Stomach (tissue), 9 donors: ENCODE measurements around the gene DNAH1. TPM values are rescaled to one million over a fixed set of nuclear protein-coding genes. Genes with fewer than 3 reads are reported as not detected.

Source experiments
- DNase-seq, 2 donors: peaks; one replicate each; pipeline versions ENCODE4 v3.0.0 to v3.0.0-alpha.2; 2013 to 2019
- H3K27ac ChIP-seq, 5 donors: fragments of 200-600 bp in 4 of 5; sonication (generic) in 4 of 5; one replicate each; pipeline ENCODE4 v1.5.1; 2013 to 2019; ENCODE audit warnings: mild to moderate bottlenecking in 1 of 5, moderate library complexity in 1 of 5
- H3K27me3 ChIP-seq, 3 donors: fragments of 200-600 bp; sonication (generic); one replicate each; pipeline ENCODE4 v1.5.1; 2017 to 2019; ENCODE audit warnings: mixed run types in 1 of 3
- H3K36me3 ChIP-seq, 4 donors: fragments of 200-600 bp; sonication (generic); 1 replicate in 3 of 4; 2 replicates in 1 of 4; pipeline ENCODE4 v1.5.1; 2016 to 2019
- H3K4me1 ChIP-seq, 4 donors: fragments of 200-600 bp; sonication (generic); one replicate each; pipeline ENCODE4 v1.5.1; 2016 to 2019
- H3K4me3 ChIP-seq, 4 donors: fragments of 200-600 bp; sonication (generic) in 3 of 4; one replicate each; pipeline ENCODE4 v1.5.1; 2016 to 2019; ENCODE audit warnings: mild to moderate bottlenecking in 1 of 4
- H3K9me3 ChIP-seq, 4 donors: fragments of 200-600 bp; sonication (generic); one replicate each; pipeline ENCODE4 v1.5.1; 2016 to 2019
- CTCF ChIP-seq, 7 experiments: fragments of 450-650 bp in 4 of 7; fragments of 200-600 bp in 3 of 7; sonication (generic) in 3 of 7; IDR thresholded peaks; one replicate each; pipeline ENCODE4 v1.5.1; 2016 to 2019; ENCODE audit warnings: antibody characterized with exemption in 7 of 7, control low read depth in 2 of 7, mild to moderate bottlenecking in 1 of 7
- EP300 ChIP-seq: sonication (generic); formaldehyde crosslinking; IDR thresholded peaks from one replicate; pipeline ENCODE4 v1.6.1; 2017; ENCODE audit warnings: antibody characterized with exemption
- POLR2A ChIP-seq, 4 donors: fragments of 450-650 bp; IDR thresholded peaks; one replicate each; pipeline ENCODE4 v1.6.1; 2016; ENCODE audit warnings: antibody characterized with exemption in 4 of 4, control low read depth in 2 of 4, mild to moderate bottlenecking in 1 of 4, moderate library complexity in 1 of 4
- POLR2AphosphoS5 ChIP-seq, 3 donors: sonication (generic); formaldehyde crosslinking; IDR thresholded peaks; one replicate each; pipeline ENCODE4 v1.6.1; 2016; ENCODE audit warnings: antibody characterized with exemption in 3 of 3
- WGBS, 5 donors: extraction: QIAGEN DNeasy Blood & Tissue Kit in 3 of 5; methylation state at CpG; one replicate each; pipeline versions ENCODE4 v1.1.5 to v1.1.7; 2013 to 2018; 5-methylcytosine and 5-hydroxymethylcytosine counted together
- intact Hi-C: fragments of 100-400 bp; cut with DNase I; formaldehyde crosslinking; loops from one replicate; pipeline ENCODE4 v1.15.1; 2023; ENCODE audit warnings: low total_unique reads
- polyA plus RNA-seq, 3 donors: library from polyadenylated mRNA; stranded (reverse); fragments of 200-250 nt; gene quantifications; one replicate each; pipeline ENCODE4 v1.2.3, GENCODE V29; 2013
- total RNA-seq, 5 donors: library from RNA; depleted of rRNA; stranded (reverse); fragments of >200 nt; gene quantifications; one replicate each; pipeline versions ENCODE4 v1.1.0 to v1.2.3, GENCODE V29; 2014 to 2016
- donor health status: healthy with polysubstance abuse.
- donor health status: Bipolar disorder and iron deficiency.
- donor health status: healthy.

DNAH1 gene
- total and polyA plus RNA-seq, 8 donors: 1.9 to 57.6 (median 8.2) TPM

GRCh38 chr3:52326976-52327375, 10.9 kb downstream of the DNAH1 start:
- Histone ChIP-seq H3K36me3 (peaks cover 0 to 15% (median 5%) of the 10 kb centered on the region in 4 donors), H3K27ac (no peak overlapping the region), H3K9me3 (no peaks in the 10 kb centered on the region), H3K4me3 (no peak overlapping the region), H3K27me3 (no peaks in the 10 kb centered on the region), H3K4me1 (no peaks in the 10 kb centered on the region)
- intact Hi-C loops: no loop called here
- WGBS, 5 donors: 79 to 93% (median 91%) methylated on average over 4 to 6 of the region's 6 CpGs
- no peak for TF ChIP-seq EP300
- TF ChIP-seq POLR2AphosphoS5 (IDR thresholded peaks at IDR 0.05): no peak
- no peak for TF ChIP-seq POLR2A (IDR thresholded peaks at IDR 0.05)
- TF ChIP-seq CTCF (IDR thresholded peaks at IDR 0.05): no peak
- no peak for DNase-seq

- no peaks in the 10 kb centered on the region for H3K4me1 ChIP-seq
- H3K9me3 ChIP-seq: no peaks in the 10 kb centered on the region
- H3K27ac ChIP-seq: no peak overlapping the region
- intact Hi-C loops: no loop called here
- WGBS, 5 donors: 62 to 72% (median 69%) methylated on average over 4 to 5 of the region's 5 CpGs
- DNase-seq: no peak
- TF ChIP-seq EP300: no peak
- TF ChIP-seq POLR2A (IDR thresholded peaks at IDR 0.05): no peak
- TF ChIP-seq CTCF (IDR thresholded peaks at IDR 0.05): no peak
- no peak for TF ChIP-seq POLR2AphosphoS5 (IDR thresholded peaks at IDR 0.05)
- H3K4me3 ChIP-seq: no peak overlapping the region
- no peaks in the 10 kb centered on the region for H3K27me3 ChIP-seq
- H3K36me3 ChIP-seq: peaks cover 0 to 22% (median 11%) of the 10 kb centered on the region in 4 donors
Measured at GRCh38 chr3:52327486-52328290, 11.6 kb downstream of the DNAH1 start.

GRCh38 chr3:52328536-52329080, 12.5 kb downstream of the DNAH1 start:
- Histone ChIP-seq H3K27ac (no peak overlapping the region), H3K4me3 (no peak overlapping the region), H3K4me1 (no peaks in the 10 kb centered on the region), H3K9me3 (no peaks in the 10 kb centered on the region), H3K36me3 (peaks cover 0 to 26% (median 19%) of the 10 kb centered on the region in 4 donors), H3K27me3 (no peaks in the 10 kb centered on the region)
- intact Hi-C loops: no loop called here
- no peak for DNase-seq
- WGBS, 5 donors: 68 to 96% (median 92%) methylated on average over 2 to 5 of the region's 5 CpGs
- TF ChIP-seq EP300 (no peak), CTCF (IDR thresholded peaks at IDR 0.05) (no peak), POLR2AphosphoS5 (IDR thresholded peaks at IDR 0.05) (no peak), POLR2A (IDR thresholded peaks at IDR 0.05) (no peak)

- WGBS, 5 donors: 87 to 94% (median 91%) methylated on average over 9 of the region's 9 CpGs
- DNase-seq: no peak
- no peaks in the 10 kb centered on the region for H3K27me3 ChIP-seq
- TF ChIP-seq EP300 (no peak), CTCF (IDR thresholded peaks at IDR 0.05) (no peak), POLR2AphosphoS5 (IDR thresholded peaks at IDR 0.05) (no peak), POLR2A (IDR thresholded peaks at IDR 0.05) (no peak)
- no peaks in the 10 kb centered on the region for H3K4me1 ChIP-seq
- H3K27ac ChIP-seq: no peak overlapping the region
- no peak overlapping the region for H3K4me3 ChIP-seq
- H3K9me3 ChIP-seq: no peaks in the 10 kb centered on the region
- H3K36me3 ChIP-seq: peaks cover 0 to 37% (median 29%) of the 10 kb centered on the region in 4 donors
- intact Hi-C loops: no loop called here
Measured at GRCh38 chr3:52330194-52330805, 14.2 kb downstream of the DNAH1 start.
